GM23338 (cell line): ENCODE results near the gene ZMAT5. TPM values are rescaled to one million over a fixed set of nuclear protein-coding genes. Genes with fewer than 3 reads are reported as not detected.

Experiments
- ATAC-seq: fragments of 200-7000 bp; cut with Tn5 transposase; 3 replicates; pipeline ENCODE4 v1.9.1; 2020
- DNase-seq: peaks from one replicate; pipeline ENCODE4 v3.0.0-alpha.2; 2015; ENCODE audit warnings: low spot score
- H2AFZ ChIP-seq: fragments of 200-600 bp; sonication (generic); 2 replicates; pipeline ENCODE4 v1.8.0; 2016; ENCODE audit warnings: antibody characterized with exemption, mild to moderate bottlenecking, moderate library complexity
- H3F3A ChIP-seq: fragments of 200-600 bp; sonication (generic); replicated peaks from 2 replicates; pipeline ENCODE4 v1.8.0; 2017; ENCODE audit warnings: antibody characterized with exemption, mixed run types, low read depth
- H3K27ac ChIP-seq: fragments of 200-600 bp; sonication (generic); 2 replicates; pipeline ENCODE4 v1.6.1; 2016; ENCODE audit warnings: low read depth
- H3K27me3 ChIP-seq: fragments of 200-600 bp; sonication (generic); 2 replicates; pipeline ENCODE4 v1.8.0; 2016; ENCODE audit warnings: mild to moderate bottlenecking, mixed run types, moderate library complexity; ENCODE audit not compliant: insufficient read depth
- H3K36me3 ChIP-seq: fragments of 200-600 bp; sonication (generic); 2 replicates; pipeline ENCODE4 v1.8.0; 2016; ENCODE audit warnings: mild to moderate bottlenecking; ENCODE audit not compliant: insufficient read depth
- H3K4me1 ChIP-seq: fragments of 200-600 bp; sonication (generic); 2 replicates; pipeline ENCODE4 v1.8.0; 2016; ENCODE audit warnings: mild to moderate bottlenecking, moderate library complexity; ENCODE audit not compliant: insufficient read depth
- H3K4me2 ChIP-seq: fragments of 200-600 bp; sonication (generic); 2 replicates; pipeline ENCODE4 v1.7.1; 2017; ENCODE audit warnings: mixed run types
- H3K4me3 ChIP-seq: fragments of 200-600 bp; sonication (generic); 2 replicates; pipeline ENCODE4 v1.6.1; 2016; ENCODE audit warnings: mixed run types
- H3K79me2 ChIP-seq: fragments of 200-600 bp; sonication (generic); replicated peaks from 2 replicates; pipeline ENCODE4 v1.8.0; 2017; ENCODE audit warnings: mild to moderate bottlenecking; ENCODE audit not compliant: insufficient read depth
- H3K9me2 ChIP-seq: fragments of 200-600 bp; sonication (generic); 2 replicates; pipeline ENCODE4 v1.8.0; 2017; ENCODE audit not compliant: insufficient read depth
- H4K20me1 ChIP-seq: fragments of 200-600 bp; sonication (generic); replicated peaks from 2 replicates; pipeline ENCODE4 v1.8.0; 2017; ENCODE audit warnings: mild to moderate bottlenecking; ENCODE audit not compliant: insufficient read depth
- H3K27ac Mint-ChIP-seq: 2 replicates; pipeline ENCODE4 v1.8.0; 2020; ENCODE audit warnings: inconsistent platforms, mild to moderate bottlenecking, moderate library complexity, mixed read lengths
- H3K27me3 Mint-ChIP-seq: 3 replicates; pipeline ENCODE4 v1.8.0; 2022; ENCODE audit warnings: low read depth, mild to moderate bottlenecking, moderate library complexity, mixed read lengths, inconsistent platforms; ENCODE audit not compliant: insufficient read depth, poor library complexity
- H3K36me3 Mint-ChIP-seq: 3 replicates; pipeline ENCODE4 v1.8.0; 2021; ENCODE audit warnings: low read depth, mild to moderate bottlenecking, inconsistent platforms, moderate library complexity, mixed read lengths
- H3K4me1 Mint-ChIP-seq: 3 replicates; pipeline ENCODE4 v1.8.0; 2020; ENCODE audit warnings: mild to moderate bottlenecking, inconsistent platforms, mixed read lengths
- H3K4me3 Mint-ChIP-seq: 3 replicates; pipeline ENCODE4 v1.8.0; 2021; ENCODE audit warnings: moderate library complexity, mild to moderate bottlenecking, inconsistent platforms, mixed read lengths
- H3K9me3 Mint-ChIP-seq: 3 replicates; pipeline ENCODE4 v1.8.0; 2020; ENCODE audit warnings: moderate library complexity, mild to moderate bottlenecking, inconsistent platforms, mixed read lengths
- CREB1 ChIP-seq: fragments of 250-450 bp; sonication (Bioruptor Pico); IDR thresholded peaks from 2 replicates; pipeline ENCODE4 v1.5.0; 2020; ENCODE audit warnings: low read depth, mild to moderate bottlenecking, moderate library complexity
- ETS1 ChIP-seq: IDR thresholded peaks from 2 replicates; pipeline ENCODE4 v1.6.1; 2016; ENCODE audit warnings: antibody characterized with exemption
- EZH2 ChIP-seq: fragments of 200-600 bp; sonication (generic); IDR thresholded peaks from one replicate; pipeline ENCODE4 v1.8.0; 2017; ENCODE audit warnings: antibody characterized with exemption, mild to moderate bottlenecking, low read depth; ENCODE audit not compliant: unreplicated experiment
- EZH2phosphoT487 ChIP-seq: fragments of 200-600 bp; sonication (generic); IDR thresholded peaks from one replicate; pipeline ENCODE4 v1.8.1; 2018; ENCODE audit warnings: antibody characterized with exemption; ENCODE audit not compliant: unreplicated experiment
- REST ChIP-seq: IDR thresholded peaks from one replicate; pipeline ENCODE4 v1.6.1; 2018; ENCODE audit warnings: antibody characterized with exemption; ENCODE audit not compliant: unreplicated experiment
- ZNF331 ChIP-seq: fragments of 250-450 bp; sonication (Bioruptor Pico); IDR thresholded peaks from 2 replicates; pipeline ENCODE4 v1.5.0; 2020; ENCODE audit warnings: low read depth, mild to moderate bottlenecking, moderate library complexity
- polyA plus RNA-seq: library from polyadenylated mRNA; unstranded; fragments of >200 nt; fragmentation: Nextera tagmentation; extraction: Ambion mirVana; gene quantifications from 2 replicates; pipeline ENCODE4 v1.2.1, GENCODE V29; 2016
- total RNA-seq: library from RNA; depleted of rRNA; stranded (reverse); fragments of >200 nt; shearing (Covaris generic); gene quantifications from 2 replicates; pipeline ENCODE4 v1.2.3, GENCODE V29; 2014

ZMAT5 gene
- total and polyA plus RNA-seq, 2 experiments from 2014 or later, result 14.6 to 25.4 TPM

- Mint-ChIP-seq H3K27me3 (peaks cover 4% of the 10 kb centered on the region), H3K9me3 (no peaks in the 10 kb centered on the region), H3K4me1 (peaks cover 5% of the 10 kb centered on the region; the same call in 2 of the 3 replicates), H3K27ac (no peak overlapping the region), H3K4me3 (no peak overlapping the region), H3K36me3 (peaks cover 33% of the 10 kb centered on the region)
- ATAC-seq (no peak), DNase-seq (no peak)
- Histone ChIP-seq H3K4me1 (no peaks in the 10 kb centered on the region; the same call in 1 of the 2 replicates), H3K36me3 (peaks cover 4% of the 10 kb centered on the region; the same call in 1 of the 2 replicates), H3K27ac (no peak overlapping the region), H3K27me3 (no peaks in the 10 kb centered on the region), H3F3A (no peaks in the 10 kb centered on the region), H3K79me2 (no peaks in the 10 kb centered on the region), H3K9me2 (no peaks in the 10 kb centered on the region), H4K20me1 (no peaks in the 10 kb centered on the region), H3K4me2 (no peak overlapping the region), H2AFZ (no peak overlapping the region), H3K4me3 (no peak overlapping the region)
- TF ChIP-seq ETS1 (no peak), CREB1 (no peak), EZH2 (no peak)
Observed at GRCh38 chr22:29804985-29805384, 38.2 kb upstream of the ZMAT5 start.

- DNase-seq (no peak), ATAC-seq (no peak)
- Histone ChIP-seq H3K27me3 (no peaks in the 10 kb centered on the region), H3K9me2 (no peaks in the 10 kb centered on the region), H3K4me2 (no peak overlapping the region), H4K20me1 (no peaks in the 10 kb centered on the region), H3K4me3 (no peak overlapping the region), H2AFZ (no peak overlapping the region), H3K4me1 (no peaks in the 10 kb centered on the region; the same call in 1 of the 2 replicates), H3F3A (no peaks in the 10 kb centered on the region), H3K36me3 (peaks cover 4% of the 10 kb centered on the region), H3K27ac (no peak overlapping the region), H3K79me2 (no peaks in the 10 kb centered on the region)
- Mint-ChIP-seq H3K27ac (no peak overlapping the region), H3K9me3 (no peaks in the 10 kb centered on the region), H3K4me1 (peaks cover 5% of the 10 kb centered on the region; the same call in 2 of the 3 replicates), H3K27me3 (peaks cover 4% of the 10 kb centered on the region), H3K36me3 (peaks cover 30% of the 10 kb centered on the region), H3K4me3 (no peak overlapping the region)
- TF ChIP-seq EZH2, result no peak
- TF ChIP-seq REST, result no peak
- TF ChIP-seq EZH2phosphoT487, result no peak
- no peak for TF ChIP-seq ZNF331 (CRISPR knock-in tag)
Observed at GRCh38 chr22:29803190-29803589, 36.4 kb upstream of the ZMAT5 start.
